ENCODE measurements around the gene PYDC1.

DNA sequence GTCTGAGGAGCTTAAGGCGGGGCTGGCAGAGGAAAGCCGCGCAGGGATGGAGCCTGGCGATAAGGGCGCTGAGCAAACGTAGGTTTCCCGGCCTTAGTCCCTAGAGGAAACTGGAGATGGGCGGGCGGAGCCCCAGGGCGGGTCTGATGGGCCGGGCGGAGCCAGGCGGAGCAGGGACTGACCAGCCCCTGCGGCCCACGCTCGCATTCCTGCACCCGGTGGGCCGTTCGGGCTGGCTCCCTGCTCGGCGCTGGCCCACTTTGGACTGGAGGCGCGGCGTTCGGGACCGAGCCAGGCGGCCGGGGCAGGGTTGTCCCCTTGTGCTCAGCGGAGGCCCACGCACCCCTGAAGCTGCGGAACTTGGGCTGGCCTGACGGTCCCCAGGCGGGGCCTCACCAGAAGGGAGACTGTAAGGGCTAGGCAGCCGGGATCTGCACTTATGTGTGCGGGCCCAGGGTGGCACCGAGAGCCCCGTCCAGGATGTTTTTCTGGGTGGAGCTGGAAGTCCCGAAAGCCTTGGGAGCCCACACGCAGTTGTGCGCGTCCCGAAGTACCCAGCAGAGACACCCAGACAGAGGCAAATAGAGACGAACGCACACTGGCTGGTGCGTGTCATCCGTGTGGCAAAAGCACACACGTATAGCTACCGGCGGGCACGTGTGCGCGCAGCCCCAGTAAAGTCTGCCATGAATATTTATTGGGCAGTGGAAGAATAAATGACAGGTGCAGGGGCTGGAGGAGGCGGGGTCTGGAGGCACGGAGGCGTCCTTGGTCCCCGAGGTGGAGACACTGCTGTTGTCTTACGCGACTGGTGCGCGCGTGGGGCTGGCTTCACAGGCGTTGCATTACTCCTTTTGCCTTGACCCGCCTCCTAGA is 1.4 kb downstream of the PYDC1 start:
- TF ChIP-seq, protein P1, sequence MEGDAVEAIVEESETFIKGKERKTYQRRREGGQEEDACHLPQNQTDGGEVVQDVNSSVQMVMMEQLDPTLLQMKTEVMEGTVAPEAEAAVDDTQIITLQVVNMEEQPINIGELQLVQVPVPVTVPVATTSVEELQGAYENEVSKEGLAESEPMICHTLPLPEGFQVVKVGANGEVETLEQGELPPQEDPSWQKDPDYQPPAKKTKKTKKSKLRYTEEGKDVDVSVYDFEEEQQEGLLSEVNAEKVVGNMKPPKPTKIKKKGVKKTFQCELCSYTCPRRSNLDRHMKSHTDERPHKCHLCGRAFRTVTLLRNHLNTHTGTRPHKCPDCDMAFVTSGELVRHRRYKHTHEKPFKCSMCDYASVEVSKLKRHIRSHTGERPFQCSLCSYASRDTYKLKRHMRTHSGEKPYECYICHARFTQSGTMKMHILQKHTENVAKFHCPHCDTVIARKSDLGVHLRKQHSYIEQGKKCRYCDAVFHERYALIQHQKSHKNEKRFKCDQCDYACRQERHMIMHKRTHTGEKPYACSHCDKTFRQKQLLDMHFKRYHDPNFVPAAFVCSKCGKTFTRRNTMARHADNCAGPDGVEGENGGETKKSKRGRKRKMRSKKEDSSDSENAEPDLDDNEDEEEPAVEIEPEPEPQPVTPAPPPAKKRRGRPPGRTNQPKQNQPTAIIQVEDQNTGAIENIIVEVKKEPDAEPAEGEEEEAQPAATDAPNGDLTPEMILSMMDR (IDR thresholded peaks at IDR 0.05; ENCODE audit: low read depth, low read length), result no peak
- TF ChIP-seq POLR2A (IDR thresholded peaks at IDR 0.05; ENCODE audit: extremely low read depth, insufficient read length), result no peak
- TF ChIP-seq, protein P2, sequence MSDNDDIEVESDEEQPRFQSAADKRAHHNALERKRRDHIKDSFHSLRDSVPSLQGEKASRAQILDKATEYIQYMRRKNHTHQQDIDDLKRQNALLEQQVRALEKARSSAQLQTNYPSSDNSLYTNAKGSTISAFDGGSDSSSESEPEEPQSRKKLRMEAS (IDR thresholded peaks at IDR 0.05; ENCODE audit: low read depth, low read length), result no peak

Measured in NB4 (cell line).